Thyroid gland (tissue), 4 donors: Measurements from ENCODE around the gene ETV2.

Experiments used
- POLR2A ChIP-seq, 2 donors: fragments of 450-650 bp; IDR thresholded peaks; one replicate each; pipeline ENCODE4 v1.6.1; 2017; ENCODE audit warnings: antibody characterized with exemption in 2 of 2, mild to moderate bottlenecking in 2 of 2, moderate library complexity in 1 of 2
- TF ChIP-seq, protein P1 (sequence below), 6 experiments: fragments of 200-600 bp in 3 of 6; fragments of 450-650 bp in 3 of 6; sonication (generic) in 3 of 6; IDR thresholded peaks; one replicate each; pipeline ENCODE4 v1.5.1; 2016 to 2019; ENCODE audit warnings: antibody characterized with exemption in 6 of 6, mild to moderate bottlenecking in 2 of 6, inconsistent platforms in 1 of 6, moderate library complexity in 1 of 6

DNA sequence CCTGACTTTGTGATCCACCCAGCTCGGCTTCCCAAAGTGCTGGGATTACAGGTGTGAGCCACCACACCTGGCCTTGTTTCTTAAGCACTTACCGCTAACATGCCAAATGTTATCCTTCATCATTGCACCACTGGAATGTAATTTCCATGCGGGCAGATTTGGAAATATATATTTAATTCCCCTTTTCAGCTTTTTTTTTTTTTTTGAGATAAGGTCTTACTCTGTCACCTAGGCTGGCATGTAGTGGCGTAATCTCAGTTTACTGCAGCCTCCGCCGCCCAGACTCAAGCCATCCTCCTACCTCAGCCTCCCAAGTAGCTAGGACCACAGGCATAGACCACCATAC lies 20.4 kb downstream of the ETV2 start:
- TF ChIP-seq, protein P1, sequence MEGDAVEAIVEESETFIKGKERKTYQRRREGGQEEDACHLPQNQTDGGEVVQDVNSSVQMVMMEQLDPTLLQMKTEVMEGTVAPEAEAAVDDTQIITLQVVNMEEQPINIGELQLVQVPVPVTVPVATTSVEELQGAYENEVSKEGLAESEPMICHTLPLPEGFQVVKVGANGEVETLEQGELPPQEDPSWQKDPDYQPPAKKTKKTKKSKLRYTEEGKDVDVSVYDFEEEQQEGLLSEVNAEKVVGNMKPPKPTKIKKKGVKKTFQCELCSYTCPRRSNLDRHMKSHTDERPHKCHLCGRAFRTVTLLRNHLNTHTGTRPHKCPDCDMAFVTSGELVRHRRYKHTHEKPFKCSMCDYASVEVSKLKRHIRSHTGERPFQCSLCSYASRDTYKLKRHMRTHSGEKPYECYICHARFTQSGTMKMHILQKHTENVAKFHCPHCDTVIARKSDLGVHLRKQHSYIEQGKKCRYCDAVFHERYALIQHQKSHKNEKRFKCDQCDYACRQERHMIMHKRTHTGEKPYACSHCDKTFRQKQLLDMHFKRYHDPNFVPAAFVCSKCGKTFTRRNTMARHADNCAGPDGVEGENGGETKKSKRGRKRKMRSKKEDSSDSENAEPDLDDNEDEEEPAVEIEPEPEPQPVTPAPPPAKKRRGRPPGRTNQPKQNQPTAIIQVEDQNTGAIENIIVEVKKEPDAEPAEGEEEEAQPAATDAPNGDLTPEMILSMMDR (IDR thresholded peaks at IDR 0.05) = no peak
- TF ChIP-seq POLR2A (IDR thresholded peaks at IDR 0.05) = no peak
